Medulla oblongata (tissue), 1 donor: ENCODE data around the gene PLOD2.
A peak's percentile ranks its signal among the peaks of the same experiment; 100 is the strongest.

Experiments used
- DNase-seq: peaks from one replicate; pipeline ENCODE4 v3.0.0-alpha.2; 2015; ENCODE audit errors: extremely low spot score

PLOD2 gene

DNA sequence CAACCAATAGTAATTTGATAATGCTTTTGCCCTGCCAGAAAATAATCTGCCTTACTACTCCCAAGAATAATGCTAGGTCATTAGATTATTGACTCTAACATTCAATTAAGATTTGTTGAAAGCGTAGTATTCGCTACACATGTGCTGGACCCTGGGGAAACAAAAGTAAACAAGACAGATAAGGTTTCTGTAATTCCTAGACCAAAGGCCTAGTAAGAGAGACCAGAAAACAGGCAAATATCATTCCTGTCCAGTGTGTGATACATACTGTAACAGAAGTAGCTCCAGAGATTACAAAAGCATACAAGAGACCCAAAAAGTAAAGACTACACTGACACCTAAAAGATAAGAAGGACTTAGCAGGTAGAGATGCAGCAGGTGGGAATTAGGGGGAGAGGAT lies 60.8 kb downstream of the PLOD2 start:
- no peak for DNase-seq

DNA sequence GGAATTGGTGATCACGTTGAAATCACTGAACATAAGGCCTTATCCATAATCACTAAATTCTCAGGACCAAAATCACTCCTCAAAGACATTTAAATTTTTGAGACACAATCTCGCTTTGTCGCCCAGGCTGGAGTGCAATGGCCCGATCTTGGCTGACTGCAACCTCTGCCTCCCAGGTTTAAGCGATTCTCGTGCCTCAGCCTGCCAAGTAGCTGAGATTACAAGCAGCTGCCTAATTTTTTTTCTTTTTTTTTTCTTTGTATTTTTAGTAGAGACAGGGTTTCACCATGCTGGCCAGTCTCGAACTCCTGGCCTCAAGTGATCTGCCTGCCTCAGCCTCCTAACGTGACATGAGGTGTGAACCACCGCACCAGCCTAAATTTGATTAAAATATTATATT lies 61.7 kb downstream of the PLOD2 start:
- no peak for DNase-seq

DNA sequence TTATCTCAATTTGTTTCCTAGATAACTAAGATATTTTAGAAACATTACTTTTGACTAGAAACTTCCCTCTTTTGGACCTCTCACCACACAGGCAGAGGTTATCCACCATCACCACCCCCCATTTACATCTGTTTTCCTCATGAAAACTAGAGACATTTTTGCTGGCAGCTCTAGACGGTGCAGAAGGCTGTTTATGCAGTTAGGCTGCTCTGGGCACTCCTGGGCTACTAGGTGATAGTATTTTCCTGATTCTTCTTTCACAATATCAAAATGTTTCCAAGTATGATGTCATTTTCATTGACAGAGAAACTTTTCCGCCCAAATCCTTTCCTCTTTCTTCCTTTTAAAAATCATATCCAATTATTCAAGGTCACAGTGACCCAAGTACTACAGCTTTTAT lies 67.1 kb downstream of the PLOD2 start:
- DNase-seq, result no peak

DNA sequence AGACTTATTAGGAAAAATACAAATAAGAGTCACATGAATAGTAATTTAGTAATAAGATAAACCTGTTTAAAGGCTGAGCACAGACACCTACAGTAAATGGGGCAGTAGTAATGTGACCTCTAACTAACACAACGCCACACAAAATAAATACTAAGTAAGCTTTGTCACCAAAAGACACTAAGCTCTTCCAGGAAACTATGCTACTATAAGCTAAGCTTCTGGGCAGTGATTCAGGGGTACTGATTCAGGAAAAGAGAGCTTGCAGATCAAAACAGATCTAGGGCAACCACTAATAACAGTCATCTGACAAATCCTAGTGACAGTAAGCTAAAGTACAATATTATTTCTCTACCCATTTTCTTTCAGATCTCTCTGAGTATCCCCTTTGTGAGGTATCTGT lies 68.8 kb downstream of the PLOD2 start:
- no peak for DNase-seq

DNA sequence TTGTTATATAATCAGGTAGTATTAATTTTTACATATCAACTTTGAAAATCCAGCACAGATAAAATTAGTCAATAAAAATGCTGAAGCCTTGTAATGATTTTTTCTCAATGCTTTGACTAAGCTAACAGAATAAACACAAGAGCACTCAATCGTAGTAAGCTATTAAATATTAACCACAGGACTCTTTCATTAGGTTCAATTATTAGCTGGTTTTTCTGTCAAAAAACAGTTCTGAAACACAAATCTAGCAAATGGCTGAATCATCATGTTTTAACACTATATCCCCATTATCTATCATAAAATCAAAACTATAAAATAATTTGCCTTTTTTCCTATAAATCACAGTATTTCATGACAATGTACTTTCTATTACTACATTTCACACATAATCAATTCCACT lies 69.6 kb downstream of the PLOD2 start:
- no peak for DNase-seq

DNA sequence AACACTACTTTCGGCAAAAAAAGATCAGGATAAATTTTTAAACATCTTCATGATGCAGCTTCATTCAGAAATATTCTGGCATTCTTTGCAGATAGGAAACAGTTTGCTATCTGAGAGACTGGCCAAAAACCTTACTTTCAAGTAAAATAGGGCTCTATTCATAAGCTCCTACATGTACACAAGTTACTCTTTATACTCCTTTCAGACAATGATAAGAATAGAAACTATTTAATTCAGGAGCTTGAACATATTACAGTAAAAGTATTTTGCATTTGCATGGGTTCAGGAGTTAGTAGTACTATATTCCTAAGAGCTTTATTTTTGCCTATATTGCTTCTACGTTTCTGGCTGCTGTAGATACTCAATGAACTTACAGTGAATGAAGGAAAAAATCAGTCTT lies 70.5 kb downstream of the PLOD2 start:
- DNase-seq, result no peak

DNA sequence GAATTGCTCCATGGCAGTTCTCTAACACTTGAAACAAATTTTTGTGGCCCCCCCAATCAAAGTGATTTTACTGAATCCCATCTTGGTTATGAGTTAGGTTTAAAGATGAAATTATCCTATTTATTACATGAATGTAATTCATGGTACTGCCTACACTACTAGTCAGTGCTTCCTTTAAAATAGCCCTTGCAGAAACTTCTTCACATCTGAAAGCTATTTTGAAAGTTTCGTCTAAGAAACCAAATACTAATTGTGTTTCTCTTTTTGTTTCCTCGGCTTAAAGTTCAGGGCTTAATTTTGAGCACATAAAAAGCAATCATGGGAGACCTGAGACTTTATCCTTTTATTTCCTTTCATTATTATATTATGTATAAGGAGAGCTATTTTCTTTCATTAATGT lies 72.1 kb downstream of the PLOD2 start:
- no peak for DNase-seq

DNA sequence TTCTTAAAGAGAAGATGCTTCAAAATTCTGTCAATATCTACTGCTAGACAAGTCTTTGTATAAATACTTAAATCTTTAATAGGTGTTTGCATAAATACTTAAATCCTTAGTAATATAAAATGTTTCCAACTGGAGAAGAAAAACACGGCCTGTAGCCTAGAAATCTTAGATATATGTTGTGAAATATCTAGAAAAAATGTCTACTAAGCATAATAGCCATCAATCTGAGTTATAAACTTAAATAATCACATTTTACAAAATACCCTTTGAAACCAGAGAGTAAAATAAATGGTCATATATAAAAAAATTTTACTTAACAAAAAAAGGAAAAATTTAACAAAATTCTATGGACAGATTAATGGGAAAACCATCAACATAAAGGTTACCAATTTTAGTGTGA lies 73.9 kb downstream of the PLOD2 start:
- no peak for DNase-seq

DNA sequence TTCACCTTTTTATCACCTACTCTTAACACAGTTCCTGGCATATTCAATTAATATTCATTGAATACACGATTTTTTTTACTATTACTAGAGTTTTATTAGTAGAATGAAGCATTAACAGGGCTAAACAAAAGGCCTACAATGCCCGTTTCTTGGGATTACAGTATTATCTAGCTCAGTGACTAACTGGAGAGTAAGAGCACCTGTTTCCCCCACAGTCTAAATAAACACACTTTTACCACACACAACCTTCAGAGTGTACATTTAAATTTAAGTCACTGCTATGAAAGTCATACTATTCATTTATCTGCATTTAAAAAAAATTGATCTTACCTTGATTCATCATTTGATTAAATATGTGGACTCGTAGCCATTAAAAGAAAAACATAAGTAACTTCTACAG lies 74.8 kb downstream of the PLOD2 start:
- DNase-seq, result no peak

- DNase-seq, result no peak
Observed at GRCh38 chr3:146085678-146086077, 75.3 kb downstream of the PLOD2 start.

DNA sequence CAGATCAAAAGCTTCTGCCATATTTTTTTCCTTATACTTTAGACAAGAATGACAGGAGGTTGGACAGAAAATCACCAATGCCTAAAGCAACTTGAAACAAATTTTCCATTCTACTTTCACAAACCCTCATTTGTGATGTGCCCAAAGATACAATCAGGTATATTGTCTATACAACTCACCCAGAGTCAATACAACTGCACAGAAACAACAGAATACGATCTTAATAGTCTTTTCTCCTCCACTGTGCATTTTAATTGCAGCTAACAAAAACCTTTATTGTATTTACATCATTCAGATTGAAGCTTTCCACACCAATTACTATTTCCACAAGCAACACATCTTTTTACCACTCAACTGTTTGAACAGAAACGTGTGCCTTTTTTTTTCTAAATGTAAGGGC lies 80.4 kb downstream of the PLOD2 start:
- no peak for DNase-seq

DNA sequence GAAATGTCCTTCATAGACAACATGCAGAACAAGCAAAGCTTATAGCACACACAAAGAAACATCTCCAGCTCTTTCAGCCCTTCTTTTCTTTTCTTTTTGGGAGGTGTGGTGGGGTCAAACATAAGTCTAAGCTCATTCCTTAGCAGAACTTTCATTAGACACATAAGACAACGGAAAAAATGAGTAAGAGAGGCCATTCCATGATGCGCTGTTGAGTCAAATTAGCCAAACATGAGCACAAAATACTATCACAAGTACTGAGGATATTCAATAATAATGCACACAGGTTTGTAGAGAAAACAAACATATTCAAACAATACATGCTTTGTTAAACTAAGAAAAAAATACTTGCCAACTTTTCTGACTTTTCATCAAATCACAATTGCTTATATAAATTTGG lies 83.0 kb downstream of the PLOD2 start:
- no peak for DNase-seq

- DNase-seq, result no peak
Observed at GRCh38 chr3:146077181-146077580, 83.8 kb downstream of the PLOD2 start.

GRCh38 chr3:146072824-146073223 lies 88.2 kb downstream of the PLOD2 start:
- DNase-seq, result no peak

- DNase-seq, result no peak
Observed at GRCh38 chr3:146072061-146072460, 88.9 kb downstream of the PLOD2 start.

GRCh38 chr3:146071632-146072031 lies 89.4 kb downstream of the PLOD2 start:
- no peak for DNase-seq

DNA sequence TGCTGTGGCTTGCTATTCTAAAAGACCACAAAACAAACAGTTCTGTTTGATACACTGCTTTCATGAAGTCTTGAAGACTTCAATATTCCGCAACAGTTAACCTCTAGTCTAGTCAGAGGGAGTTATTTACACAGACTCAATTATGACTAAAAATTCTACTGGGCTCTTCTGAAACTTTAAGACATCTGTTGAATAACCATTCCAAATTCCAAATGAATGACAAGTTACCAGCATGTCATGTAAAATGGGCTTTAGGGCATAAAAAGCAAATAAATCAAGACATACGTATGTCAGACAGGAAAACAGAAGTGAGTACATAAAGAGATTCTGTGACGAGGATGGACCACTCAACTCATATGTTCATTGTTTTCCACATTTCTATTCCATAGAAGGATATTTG lies 93.9 kb downstream of the PLOD2 start:
- DNase-seq, result no peak

DNA sequence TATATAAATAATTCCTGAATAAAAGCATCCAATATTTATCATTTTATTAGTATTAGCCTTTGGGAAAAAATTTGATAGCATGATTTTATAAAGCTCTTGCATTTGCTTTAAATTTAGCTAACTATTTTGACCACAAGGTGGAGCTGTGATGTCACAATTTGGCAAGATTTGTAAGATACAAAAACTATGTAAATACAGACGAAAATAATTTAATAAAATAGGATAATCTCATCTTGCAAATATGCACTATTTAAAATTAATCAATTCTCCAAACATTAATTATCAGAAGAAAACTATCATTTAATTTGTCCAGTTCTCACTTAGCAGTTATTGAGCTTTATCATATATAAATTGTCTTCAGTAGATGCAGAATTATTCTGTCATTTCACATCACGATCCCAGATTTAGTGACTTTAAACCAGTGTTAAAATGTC lies 95.4 kb downstream of the PLOD2 start:
- DNase-seq, result peak; percentile 81

- DNase-seq, result no peak
Observed at GRCh38 chr3:146058241-146058640, 102.7 kb downstream of the PLOD2 start.

DNA sequence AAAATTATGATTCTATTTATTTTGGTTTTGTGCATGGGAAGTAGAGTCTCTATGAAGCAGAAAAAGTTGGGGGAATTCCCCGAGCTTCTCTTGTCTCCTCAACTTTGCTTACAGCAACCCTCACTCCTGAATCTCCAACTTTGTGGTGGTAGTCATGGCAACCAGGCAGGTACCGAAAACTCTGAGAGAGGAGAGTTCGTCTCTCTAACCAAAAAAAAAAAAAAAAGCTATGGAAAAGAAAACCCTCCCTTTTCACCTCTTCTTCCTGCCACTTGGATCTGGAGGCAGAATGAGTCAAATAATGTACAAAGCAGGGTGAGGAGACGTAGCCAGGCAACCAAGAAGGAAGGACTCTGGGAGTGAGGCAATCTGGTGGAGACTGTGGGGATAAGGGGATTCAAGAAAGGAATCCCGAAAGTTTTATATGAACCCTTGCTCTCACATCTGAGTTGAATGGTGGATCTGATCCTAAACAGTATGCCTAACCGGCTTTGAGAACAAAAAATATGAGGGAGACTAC lies 108.1 kb downstream of the PLOD2 start:
- DNase-seq, result no peak

GRCh38 chr3:146052056-146052790 lies 108.8 kb downstream of the PLOD2 start:
- DNase-seq, result no peak

GRCh38 chr3:146050691-146051090 lies 110.3 kb downstream of the PLOD2 start:
- no peak for DNase-seq

DNA sequence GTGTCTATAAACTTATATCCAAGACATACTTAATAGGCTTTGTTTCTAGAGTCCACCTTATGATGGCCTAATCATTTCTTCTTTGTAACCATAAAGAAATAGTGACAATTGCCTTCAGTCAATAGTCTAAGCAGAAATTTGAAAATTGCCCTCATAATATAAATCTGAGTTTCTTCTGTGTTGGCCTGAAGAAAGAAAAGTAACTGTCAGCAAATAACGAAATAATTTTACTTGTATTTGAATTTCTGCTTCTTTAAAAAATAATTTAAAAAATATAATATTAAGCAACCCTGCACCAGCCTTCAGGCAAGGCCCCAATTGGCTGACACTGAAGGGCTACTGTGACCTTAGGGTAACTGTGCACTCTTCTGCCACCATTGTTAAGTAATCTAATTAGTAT lies 113.5 kb downstream of the PLOD2 start:
- DNase-seq, result no peak

DNA sequence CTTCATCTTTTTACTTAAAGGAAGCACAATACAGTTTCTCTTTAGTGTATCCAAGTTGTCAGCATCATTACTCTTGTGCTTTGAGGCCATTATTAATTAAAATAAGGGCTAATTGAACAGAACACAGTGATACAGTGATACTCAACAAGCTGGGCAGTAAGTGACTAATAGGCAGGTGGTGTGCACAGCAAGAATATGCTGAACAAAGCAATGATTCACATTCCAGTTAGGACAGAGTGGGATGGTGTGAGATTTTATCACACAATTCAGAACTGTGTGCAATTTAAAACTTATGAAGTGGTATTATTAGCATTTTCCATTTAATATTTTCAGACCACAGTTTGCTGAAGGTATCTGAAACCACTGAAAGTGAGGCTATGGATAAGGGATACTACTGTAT lies 116.9 kb downstream of the PLOD2 start:
- no peak for DNase-seq
